GM12872 (cell line): ENCODE results near the gene C19orf85.

Experiments used
- TF ChIP-seq, protein P1 (sequence below): IDR thresholded peaks from 3 replicates; pipeline ENCODE4 v1.5.1; 2011; ENCODE audit warnings: low read depth, mild to moderate bottlenecking, low read length, moderate library complexity; ENCODE audit not compliant: insufficient read depth

Gene C19orf85

DNA sequence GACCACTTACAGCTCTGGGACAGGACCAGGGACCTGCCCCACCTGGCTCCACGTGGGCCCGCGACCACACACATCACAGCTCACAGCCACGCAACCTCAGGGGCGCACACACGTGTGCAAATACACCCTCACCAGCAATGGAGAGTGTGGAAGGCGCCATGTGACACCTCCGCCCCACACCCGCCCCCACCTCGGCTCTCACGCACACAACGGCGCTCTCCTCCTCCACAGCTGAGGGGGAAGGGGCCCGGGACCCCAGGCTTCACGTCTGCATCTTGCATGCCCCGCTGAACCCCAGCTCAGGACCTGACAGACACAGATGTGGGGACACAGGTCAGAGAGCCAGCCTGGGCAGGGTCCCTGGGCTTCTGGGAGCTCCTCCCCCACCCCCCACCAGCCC lies 15.1 kb downstream of the C19orf85 start:
- TF ChIP-seq, protein P1, sequence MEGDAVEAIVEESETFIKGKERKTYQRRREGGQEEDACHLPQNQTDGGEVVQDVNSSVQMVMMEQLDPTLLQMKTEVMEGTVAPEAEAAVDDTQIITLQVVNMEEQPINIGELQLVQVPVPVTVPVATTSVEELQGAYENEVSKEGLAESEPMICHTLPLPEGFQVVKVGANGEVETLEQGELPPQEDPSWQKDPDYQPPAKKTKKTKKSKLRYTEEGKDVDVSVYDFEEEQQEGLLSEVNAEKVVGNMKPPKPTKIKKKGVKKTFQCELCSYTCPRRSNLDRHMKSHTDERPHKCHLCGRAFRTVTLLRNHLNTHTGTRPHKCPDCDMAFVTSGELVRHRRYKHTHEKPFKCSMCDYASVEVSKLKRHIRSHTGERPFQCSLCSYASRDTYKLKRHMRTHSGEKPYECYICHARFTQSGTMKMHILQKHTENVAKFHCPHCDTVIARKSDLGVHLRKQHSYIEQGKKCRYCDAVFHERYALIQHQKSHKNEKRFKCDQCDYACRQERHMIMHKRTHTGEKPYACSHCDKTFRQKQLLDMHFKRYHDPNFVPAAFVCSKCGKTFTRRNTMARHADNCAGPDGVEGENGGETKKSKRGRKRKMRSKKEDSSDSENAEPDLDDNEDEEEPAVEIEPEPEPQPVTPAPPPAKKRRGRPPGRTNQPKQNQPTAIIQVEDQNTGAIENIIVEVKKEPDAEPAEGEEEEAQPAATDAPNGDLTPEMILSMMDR, result no peak

DNA sequence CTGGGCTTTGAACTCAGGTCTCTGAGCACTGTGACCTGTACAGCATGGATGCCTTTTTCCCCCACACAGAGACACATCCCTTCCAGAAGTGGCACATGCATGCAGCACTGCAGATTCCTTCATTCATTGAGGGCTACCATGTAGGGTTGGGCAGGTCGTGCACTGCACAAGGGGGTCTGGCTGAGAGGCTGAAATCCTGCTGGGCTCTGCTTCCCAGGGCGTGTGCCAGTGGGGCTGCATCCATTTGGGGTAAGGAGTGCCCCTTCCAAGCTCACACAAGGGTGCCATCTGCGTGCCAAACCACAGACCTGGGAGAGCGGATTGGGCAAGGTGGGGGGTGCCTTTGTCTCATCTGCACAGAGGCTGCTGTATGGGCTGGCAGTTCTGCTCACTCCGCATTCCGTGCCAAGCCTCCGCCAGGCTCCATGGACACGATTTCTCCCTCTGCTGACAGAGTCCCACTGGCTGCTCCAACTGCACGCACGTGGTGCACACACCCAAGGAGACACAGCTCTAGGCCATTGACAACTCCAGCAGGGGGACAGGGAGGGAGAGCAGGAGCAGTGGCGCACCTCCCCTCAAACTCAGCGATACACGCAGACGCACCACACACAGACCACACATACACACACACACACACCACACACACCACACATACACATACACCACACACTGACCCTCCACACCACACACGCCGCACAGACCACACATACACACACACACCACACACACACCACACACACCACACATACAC lies 17.0 kb downstream of the C19orf85 start:
- TF ChIP-seq, protein P1, result no peak

DNA sequence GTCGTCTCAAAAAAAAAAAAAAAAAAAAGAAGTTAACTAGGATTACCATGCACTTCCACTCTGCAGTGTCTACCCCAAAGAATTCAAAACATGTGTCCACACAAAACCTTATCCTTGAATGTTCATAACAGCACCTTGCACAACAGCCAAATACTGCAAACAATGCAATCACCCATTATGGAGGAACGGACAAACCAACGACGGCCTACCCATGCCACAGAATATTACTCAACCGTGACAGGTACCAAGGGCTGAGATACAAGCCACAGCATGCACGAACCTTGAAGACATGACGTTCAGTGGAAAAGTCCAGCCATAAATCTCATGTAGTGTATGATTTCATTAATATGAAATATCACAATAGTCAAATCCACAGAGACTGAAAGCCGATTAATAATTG lies 18.5 kb downstream of the C19orf85 start:
- TF ChIP-seq, protein P1, result no peak

DNA sequence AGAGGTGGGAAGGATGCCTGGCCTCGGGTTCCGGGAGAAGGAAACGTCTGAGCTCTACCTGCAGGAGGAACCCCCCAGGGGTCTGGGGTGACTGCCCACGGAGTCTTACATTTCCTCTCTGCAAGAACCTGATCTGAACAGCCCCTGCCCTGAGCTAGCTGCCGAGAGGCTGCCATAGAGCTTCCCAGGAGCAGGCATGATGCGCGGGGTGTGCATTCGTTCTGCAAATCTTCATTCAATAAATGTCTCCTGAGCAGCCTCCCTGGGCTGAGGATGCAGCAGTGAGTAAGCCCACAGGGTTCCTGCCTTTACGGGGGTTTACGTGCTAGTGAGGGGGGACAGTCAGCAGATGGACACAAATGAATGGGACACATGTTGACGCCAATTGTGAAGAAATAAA lies 19.9 kb downstream of the C19orf85 start:
- TF ChIP-seq, protein P1, result no peak

DNA sequence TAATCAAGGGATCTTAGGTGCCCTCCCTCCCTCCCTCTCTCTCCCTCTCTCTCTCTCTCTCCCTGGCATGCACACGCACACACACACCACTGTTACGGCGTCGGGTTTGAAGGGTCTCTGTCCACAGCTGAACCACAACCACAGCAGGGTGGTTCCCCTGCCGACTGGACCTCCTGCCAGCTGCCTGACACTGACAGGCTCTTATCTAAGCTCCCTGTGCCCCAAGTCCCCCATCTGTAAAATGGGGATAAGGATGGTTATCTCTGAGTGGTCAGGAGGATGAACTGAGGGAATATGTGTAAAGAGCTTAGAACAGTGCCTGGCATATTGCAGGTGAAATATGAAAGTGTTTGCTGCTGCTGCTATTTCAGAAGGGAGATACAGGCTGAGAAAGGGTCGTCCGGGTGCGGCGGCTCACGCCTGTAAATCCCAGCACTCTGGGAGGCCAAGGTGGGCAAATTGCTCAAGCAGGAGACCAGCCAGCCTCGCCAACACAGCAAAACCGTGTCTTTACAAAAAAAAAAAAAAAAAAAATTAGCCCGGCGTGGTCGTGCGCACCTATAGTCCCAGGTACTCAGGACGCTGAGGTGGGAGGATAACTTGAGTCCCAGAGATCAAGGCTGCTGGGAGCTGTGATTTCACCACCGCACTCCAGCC lies 20.6 kb downstream of the C19orf85 start:
- TF ChIP-seq, protein P1, result no peak

DNA sequence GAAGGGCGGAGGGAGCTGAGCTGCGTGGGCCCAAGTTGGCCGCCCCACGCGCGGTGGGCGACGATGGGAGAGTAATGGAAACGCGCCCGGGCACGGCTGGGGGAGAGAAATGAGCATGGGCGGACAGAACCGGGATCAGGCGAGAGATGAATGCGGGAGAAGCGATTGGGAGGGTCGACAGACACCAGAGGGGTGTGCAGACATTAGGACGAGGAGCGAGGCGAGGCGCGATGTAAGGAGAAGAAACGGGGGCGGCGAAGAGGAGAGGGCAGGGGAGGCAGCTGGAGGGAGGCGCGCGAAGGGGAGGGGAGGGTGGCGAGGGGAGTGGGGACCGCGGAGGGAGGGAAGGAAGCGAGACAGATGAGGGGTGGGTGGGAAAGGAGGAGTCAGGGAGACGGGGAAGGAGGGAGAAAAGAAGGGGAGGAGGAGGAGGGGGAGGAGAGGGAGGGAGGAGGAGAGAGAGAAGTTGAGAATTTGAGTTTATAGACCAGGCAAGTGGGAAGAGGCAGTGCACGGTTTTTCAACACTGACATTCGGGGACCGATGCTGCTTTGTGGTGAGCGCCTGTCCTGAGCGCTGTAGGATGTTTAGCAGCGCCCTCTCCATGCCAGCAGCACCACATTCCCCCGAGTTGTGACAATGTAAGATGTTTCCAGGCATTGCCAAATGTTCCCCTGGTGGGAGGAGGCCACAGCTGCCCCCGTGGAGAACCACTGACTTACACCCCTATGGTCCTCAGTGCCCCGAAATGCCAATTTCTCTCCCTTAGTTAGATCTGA lies 21.3 kb downstream of the C19orf85 start, which contains the start of gene SHISA7:
TSS of gene SHISA7 (minus strand) at position 256 of the 779 bp plus-strand sequence. CDS start 437 bp downstream, outside the sequence.
- TF ChIP-seq, protein P1, result no peak

DNA sequence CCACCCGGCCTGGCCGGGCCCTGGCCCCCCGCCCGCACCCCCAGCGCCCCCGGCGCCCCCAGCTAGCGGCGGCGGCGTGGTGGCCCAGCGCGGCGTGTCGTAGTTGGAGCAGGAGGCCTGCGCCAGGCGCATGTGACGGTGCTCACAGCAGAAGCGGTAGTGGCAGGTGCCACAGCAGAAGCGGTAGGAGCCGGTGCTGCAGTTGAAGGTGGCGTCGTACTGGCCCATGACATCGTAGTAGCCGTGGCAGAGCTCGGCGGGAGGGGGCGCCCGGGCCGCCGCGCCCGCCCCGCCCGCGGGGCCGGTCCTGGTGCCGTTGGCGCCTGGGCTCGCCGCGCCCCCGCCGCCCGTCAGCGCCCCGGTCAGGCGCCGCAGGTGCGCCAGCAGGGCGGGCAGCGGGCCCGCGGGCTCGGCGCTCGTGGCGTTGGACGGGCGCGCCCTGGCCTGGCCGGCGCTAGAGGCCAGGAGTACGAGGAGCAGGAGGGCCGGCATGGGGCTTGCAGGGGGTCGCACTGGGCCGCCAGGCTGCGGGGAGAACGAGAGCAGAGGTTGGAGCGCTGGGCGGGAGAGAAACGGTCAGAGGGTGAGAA lies 22.1 kb downstream of the C19orf85 start:
- TF ChIP-seq, protein P1, result no peak
